Measurements from ENCODE around the gene ST14. TPM values are rescaled to one million over a fixed set of nuclear protein-coding genes. Genes with fewer than 3 reads are reported as not detected.
"Not testable (repeated sequence)": the region's sequence is repeated elsewhere in the genome, so short reads cannot be mapped to it uniquely, and the experiment has no call there.

ST14 gene
- total RNA-seq, 1 donor from 2014 or later = 1.8 TPM

- ATAC-seq (ENCODE audit: poor library complexity) (no peak), DNase-seq (no peak)
- intact Hi-C loops (cut with DNase I) = no loop called here
These were observed 84.2 kb downstream of the ST14 start for GRCh38 chr11:130243816-130244215.

GRCh38 chr11:130244848-130245247, 85.3 kb downstream of the ST14 start:
- intact Hi-C loops (cut with DNase I) = no loop called here
- no peak for ATAC-seq (ENCODE audit: poor library complexity)
- no peak for DNase-seq

GRCh38 chr11:130245375-130245774, 85.8 kb downstream of the ST14 start:
- intact Hi-C loops (cut with DNase I); DNase-seq; ATAC-seq (ENCODE audit: poor library complexity): not testable (repeated sequence)

- no peak for ATAC-seq (ENCODE audit: poor library complexity)
- intact Hi-C loops (cut with DNase I) = no loop called here
- DNase-seq = no peak
These were observed 86.7 kb downstream of the ST14 start for GRCh38 chr11:130246270-130246669.

- no peak for DNase-seq
- intact Hi-C loops (cut with DNase I) = no loop called here
- ATAC-seq (ENCODE audit: poor library complexity) = no peak
These were observed 87.2 kb downstream of the ST14 start for GRCh38 chr11:130246738-130247137.

GRCh38 chr11:130247319-130247718, 87.7 kb downstream of the ST14 start:
- DNase-seq = no peak
- no peak for ATAC-seq (ENCODE audit: poor library complexity)
- intact Hi-C loops (cut with DNase I) = no loop called here

GRCh38 chr11:130249371-130249770, 89.8 kb downstream of the ST14 start:
- ATAC-seq (ENCODE audit: poor library complexity) (no peak), DNase-seq (no peak)
- intact Hi-C loops (cut with DNase I) = no loop called here

- intact Hi-C loops (cut with DNase I); DNase-seq; ATAC-seq (ENCODE audit: poor library complexity): not testable (repeated sequence)
These were observed 90.3 kb downstream of the ST14 start for GRCh38 chr11:130249929-130250328.

- ATAC-seq (ENCODE audit: poor library complexity); DNase-seq; intact Hi-C loops (cut with DNase I): not testable (repeated sequence)
These were observed 92.2 kb downstream of the ST14 start for GRCh38 chr11:130251763-130252162.

Other genes starting within 250 kb of the ST14 start
- gene PRDM10, start 156.9 kb upstream of the ST14 start, total RNA-seq = 4.9 TPM
- gene APLP2, start 89.9 kb upstream of the ST14 start, total RNA-seq = 268 TPM
- gene ZBTB44, start 155.1 kb downstream of the ST14 start, total RNA-seq = 49.0 TPM

Measured in Right ventricle myocardium superior (tissue), 1 donor.